SK-N-SH (cell line): ENCODE measurements around the gene ZKSCAN5. TPM values are rescaled to one million over a fixed set of nuclear protein-coding genes. Genes with fewer than 3 reads are reported as not detected.
A peak's percentile ranks its signal among the peaks of the same experiment; 100 is the strongest.

Source experiments
- CTCF ChIA-PET: fragments of 300-600, 350-600 bp; formaldehyde crosslinking; extraction: SDS; loops from one replicate; lab custom pipeline; 2021; lab: Yijun Ruan, JAX
- POLR2A ChIA-PET: fragments of 350-600 bp; sonication (Branson Sonifier 250); formaldehyde crosslinking; extraction: SDS; loops from one replicate; lab custom pipeline; 2020; ENCODE audit warnings: antibody characterized with exemption, inconsistent platforms; lab: Yijun Ruan, JAX
- DNase-seq: peaks from one replicate; pipeline ENCODE4 v3.0.0; 2012
- H2AFZ ChIP-seq: fragments of 200-600 bp; sonication (generic); 2 replicates; pipeline ENCODE4 v1.8.1; 2016; ENCODE audit warnings: antibody characterized with exemption, mild to moderate bottlenecking, low read depth
- H3F3A ChIP-seq: fragments of 200-600 bp; sonication (generic); replicated peaks from 2 replicates; pipeline ENCODE3; 2016; ENCODE audit warnings: antibody characterized with exemption, mild to moderate bottlenecking; ENCODE audit not compliant: insufficient read depth
- H3K27ac ChIP-seq, 2 experiments: fragments of 200-500 bp in 1 of 2; fragments of 200-600 bp in 1 of 2; sonication (Bioruptor generic) in 1 of 2; sonication (generic), shearing (Covaris generic) in 1 of 2; 2 replicates each; pipeline versions ENCODE4 v1.5.1 to v1.6.1; 2014 to 2016; ENCODE audit warnings: low read depth in 2 of 2, inconsistent platforms in 1 of 2, low read length in 1 of 2, mild to moderate bottlenecking in 1 of 2, mixed read lengths in 1 of 2
- H3K27me3 ChIP-seq: fragments of 200-600 bp; sonication (generic), shearing (Covaris generic); 2 replicates; pipeline ENCODE4 v1.6.1; 2016; ENCODE audit warnings: mixed run types; ENCODE audit not compliant: insufficient read depth
- H3K36me3 ChIP-seq, 2 experiments: fragments of 200-500 bp in 1 of 2; fragments of 200-600 bp in 1 of 2; sonication (Bioruptor generic) in 1 of 2; sonication (generic) in 1 of 2; replicated peaks in 1 of 2; 2 replicates each; pipeline versions ENCODE3 to v1.5.1; 2014 to 2016; ENCODE audit warnings: low read length in 1 of 2, mild to moderate bottlenecking in 1 of 2; ENCODE audit not compliant: insufficient read depth in 2 of 2, control insufficient read depth in 1 of 2
- H3K4me1 ChIP-seq, 2 experiments: fragments of 200-500 bp in 1 of 2; fragments of 200-600 bp in 1 of 2; sonication (Bioruptor generic) in 1 of 2; sonication (generic), shearing (Covaris generic) in 1 of 2; 2 replicates each; pipeline versions ENCODE4 v1.5.1 to v1.6.1; 2014 to 2016; ENCODE audit warnings: low read depth in 1 of 2, low read length in 1 of 2, mixed run types in 1 of 2; ENCODE audit not compliant: insufficient read depth in 2 of 2, control insufficient read depth in 1 of 2
- H3K4me2 ChIP-seq: fragments of 200-600 bp; sonication (generic), shearing (Covaris generic); 2 replicates; pipeline ENCODE4 v1.6.1; 2017; ENCODE audit warnings: mixed run types
- H3K4me3 ChIP-seq, 2 experiments: fragments of 200-500 bp in 1 of 2; fragments of 200-600 bp in 1 of 2; sonication (Bioruptor generic) in 1 of 2; sonication (generic), shearing (Covaris generic) in 1 of 2; 2 replicates each; pipeline versions ENCODE4 v1.5.1 to v1.8.1; 2014 to 2016; ENCODE audit warnings: low read depth in 2 of 2, inconsistent platforms in 1 of 2, low read length in 1 of 2, mild to moderate bottlenecking in 1 of 2, mixed read lengths in 1 of 2, moderate library complexity in 1 of 2
- H3K79me2 ChIP-seq: fragments of 200-600 bp; sonication (generic); 2 replicates; pipeline ENCODE4 v1.8.1; 2017; ENCODE audit warnings: mild to moderate bottlenecking; ENCODE audit not compliant: insufficient read depth
- H3K9ac ChIP-seq: fragments of 200-600 bp; sonication (generic); 2 replicates; pipeline ENCODE4 v1.6.1; 2017; ENCODE audit warnings: mixed run types
- H3K9me2 ChIP-seq: fragments of 200-600 bp; sonication (generic); 2 replicates; pipeline ENCODE4 v1.6.1; 2017; ENCODE audit warnings: mixed run types
- H3K9me3 ChIP-seq: fragments of 200-600 bp; sonication (generic); 2 replicates; pipeline ENCODE4 v1.6.1; 2017; ENCODE audit warnings: mixed run types, mild to moderate bottlenecking, moderate library complexity
- H4K20me1 ChIP-seq: fragments of 200-600 bp; sonication (generic); 2 replicates; pipeline ENCODE4 v1.6.1; 2017; ENCODE audit warnings: mild to moderate bottlenecking, mixed run types; ENCODE audit not compliant: insufficient read depth
- CHD2 ChIP-seq: fragments of 150-350 bp; IDR thresholded peaks from 2 replicates; pipeline ENCODE4 v1.6.1; 2018; ENCODE audit warnings: low read length; ENCODE audit not compliant: partially characterized antibody
- ELF1 ChIP-seq: IDR thresholded peaks from 2 replicates; pipeline ENCODE4 v1.4.0; 2012
- EZH2phosphoT487 ChIP-seq: fragments of 200-600 bp; sonication (generic); IDR thresholded peaks from 2 replicates; pipeline ENCODE4 v1.6.1; 2017; ENCODE audit warnings: low read depth, mixed run types, mild to moderate bottlenecking, antibody characterized with exemption, moderate library complexity, borderline replicate concordance
- FOSL2 ChIP-seq: IDR thresholded peaks from 2 replicates; pipeline ENCODE4 v1.4.0; 2012; ENCODE audit warnings: low read depth, mild to moderate bottlenecking, moderate library complexity, borderline replicate concordance
- FOXM1 ChIP-seq: IDR thresholded peaks from 2 replicates; pipeline ENCODE4 v1.4.0; 2012; ENCODE audit warnings: low read depth, mild to moderate bottlenecking
- GABPA ChIP-seq: IDR thresholded peaks from 2 replicates; pipeline ENCODE4 v1.4.0; 2012; ENCODE audit warnings: low read depth, mild to moderate bottlenecking
- GATA2 ChIP-seq: sonication (generic); formaldehyde crosslinking; IDR thresholded peaks from 2 replicates; pipeline ENCODE4 v1.5.0; 2020; ENCODE audit warnings: mild to moderate bottlenecking, missing genetic modification reagents
- IRF3 ChIP-seq: fragments of 150-350 bp; IDR thresholded peaks from 2 replicates; pipeline ENCODE4 v1.6.1; 2016; ENCODE audit warnings: mild to moderate bottlenecking, low read depth, low read length
- JUND ChIP-seq: IDR thresholded peaks from 2 replicates; pipeline ENCODE4 v1.4.0; 2012
- MAX ChIP-seq: IDR thresholded peaks from 2 replicates; pipeline ENCODE4 v1.4.0; 2012; ENCODE audit warnings: low read depth
- MXI1 ChIP-seq: IDR thresholded peaks from 2 replicates; pipeline ENCODE4 v1.6.1; 2012; ENCODE audit warnings: mild to moderate bottlenecking, low read depth, low read length, improper control_type of control experiment
- NFIC ChIP-seq: IDR thresholded peaks from 2 replicates; pipeline ENCODE4 v1.4.0; 2012; ENCODE audit warnings: borderline replicate concordance
- POLR2AphosphoS5 ChIP-seq: IDR thresholded peaks from 2 replicates; pipeline ENCODE4 v1.6.1; 2012; ENCODE audit warnings: low read depth, low read length
- RAD21 ChIP-seq: IDR thresholded peaks from 2 replicates; pipeline ENCODE4 v1.6.1; 2012; ENCODE audit warnings: mild to moderate bottlenecking, low read length
- RCOR1 ChIP-seq: fragments of 150-350 bp; IDR thresholded peaks from 2 replicates; pipeline ENCODE4 v1.6.1; 2017; ENCODE audit warnings: antibody characterized with exemption, low read length
- REST ChIP-seq: IDR thresholded peaks from 2 replicates; pipeline ENCODE4 v1.6.1; 2012; ENCODE audit warnings: mild to moderate bottlenecking, low read depth, low read length, moderate library complexity
- RXRA ChIP-seq: IDR thresholded peaks from 2 replicates; pipeline ENCODE4 v1.4.0; 2012; ENCODE audit warnings: low read depth, mild to moderate bottlenecking, borderline replicate concordance
- SMC3 ChIP-seq: IDR thresholded peaks from 2 replicates; pipeline ENCODE4 v1.6.1; 2012; ENCODE audit warnings: low read depth, low read length, improper control_type of control experiment
- TCF12 ChIP-seq: IDR thresholded peaks from 2 replicates; pipeline ENCODE4 v1.4.0; 2012
- TEAD4 ChIP-seq: IDR thresholded peaks from 2 replicates; pipeline ENCODE4 v1.4.0; 2012; ENCODE audit warnings: mild to moderate bottlenecking, borderline replicate concordance; ENCODE audit not compliant: insufficient read depth
- USF2 ChIP-seq: fragments of 150-350 bp; IDR thresholded peaks from 2 replicates; pipeline ENCODE4 v1.6.1; 2017; ENCODE audit warnings: antibody characterized with exemption, low read length, low read depth, borderline replicate concordance
- ZBTB33 ChIP-seq: IDR thresholded peaks from 2 replicates; pipeline ENCODE4 v1.4.0; 2012; ENCODE audit warnings: low read depth, borderline replicate concordance
- WGBS: methylation state at CpG from one replicate; pipeline ENCODE4 v1.1.6; 2017; ENCODE audit warnings: low lambda C conversion rate; 5-methylcytosine and 5-hydroxymethylcytosine counted together
- polyA plus RNA-seq, 3 experiments: library from polyadenylated mRNA; depleted of rRNA; stranded (reverse); fragments of >200 nt; gene quantifications; 2 replicates each; pipeline ENCODE4 v1.2.3, GENCODE V29; 2012
- TF ChIP-seq, protein P1 (sequence below): IDR thresholded peaks from 2 replicates; pipeline ENCODE4; 2012

ZKSCAN5 gene
- polyA plus RNA-seq, 1 of the 3 experiments (the other 2 are of a cell fraction): 7.5 TPM

DNA sequence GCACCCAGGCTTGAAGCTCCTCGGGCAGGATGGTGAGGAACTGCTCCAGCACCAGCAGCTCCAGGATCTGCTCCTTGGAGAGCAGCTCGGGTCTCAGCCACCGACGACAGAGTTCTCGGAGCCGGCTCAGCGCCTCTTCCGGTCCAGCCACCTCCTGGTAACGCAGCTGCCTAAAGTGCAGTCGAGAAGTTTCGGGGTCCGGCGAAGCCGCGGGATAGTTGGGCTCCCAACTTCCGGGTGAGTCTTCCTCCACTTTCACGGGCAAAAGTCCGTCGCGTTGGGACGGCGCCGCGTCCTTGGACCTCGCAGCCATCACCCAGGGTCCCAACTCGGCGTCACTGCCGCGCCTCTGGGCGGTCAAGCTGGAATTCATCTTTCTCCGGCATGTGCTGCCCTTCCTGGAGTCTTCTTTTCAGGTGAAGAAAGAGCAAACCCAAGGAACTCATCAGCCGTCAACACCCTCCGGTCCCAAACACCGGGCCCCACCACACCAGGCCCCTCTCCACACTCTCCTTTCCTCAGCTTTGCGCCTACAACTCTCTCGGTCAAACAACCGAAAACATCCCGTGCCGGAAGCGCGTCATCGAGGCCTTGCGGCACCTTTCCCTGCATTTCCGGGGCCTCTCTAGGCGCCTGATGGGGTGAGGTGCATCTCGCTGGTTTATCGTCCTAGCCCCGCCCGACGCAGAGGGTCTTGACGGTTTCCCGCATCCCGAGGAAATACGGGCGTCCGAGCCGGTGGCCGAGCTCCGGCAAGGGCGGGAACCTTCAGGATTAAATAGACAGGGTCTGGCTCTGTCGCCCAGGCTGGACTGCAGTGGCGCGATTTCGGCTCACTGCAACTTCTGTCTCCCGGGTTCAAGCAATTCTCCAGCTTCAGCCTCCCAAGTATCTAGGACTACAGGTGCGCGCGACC is 4.5 kb upstream of the ZKSCAN5 start, which contains the start of gene ZNF394:
Gene ZNF394 (minus strand): TSS at position 561 of the 916 bp plus-strand sequence. CDS start 188 bp downstream, at position 373.
- H2AFZ ChIP-seq: peak within 1 kb of the TSS; percentile 90
- no peaks in the 10 kb centered on the region for H3K27me3 ChIP-seq
- peak; percentile 95 for DNase-seq
- H3K4me2 ChIP-seq: peak within 1 kb of the TSS; percentile 91
- ChIA-PET POLR2A (interaction anchor here (0.5 to 1.7 kb wide), 12 partner anchors 11 to 117 kb away, joined by 3 to 15 read pairs (median 4); partner anchors contain the start of genes BUD31, FAM200A, PDAP1 and ZNF655), CTCF (interaction anchor here (1.1 to 1.4 kb wide), 3 partner anchors 43 to 116 kb away, joined by 3 to 4 read pairs (median 4); no protein-coding TSS in a partner anchor)
- no peaks in the 10 kb centered on the region for H3K9me2 ChIP-seq
- WGBS: under 1% methylated on average over 50 of the region's 68 CpGs
- peak within 1 kb of the TSS; percentile 75 to 87 for H3K27ac ChIP-seq
- peaks cover 18% of the 10 kb centered on the region for H4K20me1 ChIP-seq
- H3K9ac ChIP-seq: peak within 1 kb of the TSS; percentile 74
- peaks cover 3 to 27% of the 10 kb centered on the region in 2 experiments for H3K36me3 ChIP-seq
- peak within 1 kb of the TSS; percentile 65 to 80 for H3K4me3 ChIP-seq
- peaks cover 9 to 10% of the 10 kb centered on the region in 2 experiments; a peak in 3 of 4 replicates for H3K4me1 ChIP-seq
- peaks cover 7% of the 10 kb centered on the region for H3F3A ChIP-seq
- H3K9me3 ChIP-seq: no peaks in the 10 kb centered on the region
- H3K79me2 ChIP-seq: peaks cover 64% of the 10 kb centered on the region
- peak; percentile 97 for TF ChIP-seq MAX
- 0 out of 2 replicates have a peak, but pooled peaks have one; percentile 28 for TF ChIP-seq TEAD4
- TF ChIP-seq TCF12: peak; percentile 54; the same call in 1 of the 2 replicates
- TF ChIP-seq ELF1: peak; percentile 92
- TF ChIP-seq RAD21: no peak
- 0 out of 2 replicates have a peak, but pooled peaks have one; percentile 51 for TF ChIP-seq RCOR1
- peak; percentile 22; the same call in 1 of the 2 replicates for TF ChIP-seq FOSL2
- TF ChIP-seq POLR2AphosphoS5: peak; percentile 98
- TF ChIP-seq CHD2: peak; percentile 85
- TF ChIP-seq EZH2phosphoT487: no peak
- TF ChIP-seq, protein P1, sequence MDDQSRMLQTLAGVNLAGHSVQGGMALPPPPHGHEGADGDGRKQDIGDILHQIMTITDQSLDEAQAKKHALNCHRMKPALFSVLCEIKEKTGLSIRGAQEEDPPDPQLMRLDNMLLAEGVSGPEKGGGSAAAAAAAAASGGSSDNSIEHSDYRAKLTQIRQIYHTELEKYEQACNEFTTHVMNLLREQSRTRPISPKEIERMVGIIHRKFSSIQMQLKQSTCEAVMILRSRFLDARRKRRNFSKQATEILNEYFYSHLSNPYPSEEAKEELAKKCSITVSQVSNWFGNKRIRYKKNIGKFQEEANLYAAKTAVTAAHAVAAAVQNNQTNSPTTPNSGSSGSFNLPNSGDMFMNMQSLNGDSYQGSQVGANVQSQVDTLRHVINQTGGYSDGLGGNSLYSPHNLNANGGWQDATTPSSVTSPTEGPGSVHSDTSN: no peak
- no peak for TF ChIP-seq GATA2
- no peak for TF ChIP-seq FOXM1
- peak; percentile 83; the same call in 1 of the 2 replicates for TF ChIP-seq ZBTB33
- TF ChIP-seq SMC3: no peak
- TF ChIP-seq NFIC: no peak
- no peak for TF ChIP-seq RXRA
- peak; percentile 99 for TF ChIP-seq GABPA
- no peak for TF ChIP-seq JUND
- TF ChIP-seq MXI1: peak; percentile 88
- TF ChIP-seq USF2: no peak
- TF ChIP-seq IRF3: no peak
- peak; percentile 45; the same call in 1 of the 2 replicates for TF ChIP-seq REST
